ENCODE results near the gene POTEF.
"Not testable (repeated sequence)": the region's sequence is repeated elsewhere in the genome, so short reads cannot be mapped to it uniquely, and the experiment has no call there.

Gene POTEF

DNA sequence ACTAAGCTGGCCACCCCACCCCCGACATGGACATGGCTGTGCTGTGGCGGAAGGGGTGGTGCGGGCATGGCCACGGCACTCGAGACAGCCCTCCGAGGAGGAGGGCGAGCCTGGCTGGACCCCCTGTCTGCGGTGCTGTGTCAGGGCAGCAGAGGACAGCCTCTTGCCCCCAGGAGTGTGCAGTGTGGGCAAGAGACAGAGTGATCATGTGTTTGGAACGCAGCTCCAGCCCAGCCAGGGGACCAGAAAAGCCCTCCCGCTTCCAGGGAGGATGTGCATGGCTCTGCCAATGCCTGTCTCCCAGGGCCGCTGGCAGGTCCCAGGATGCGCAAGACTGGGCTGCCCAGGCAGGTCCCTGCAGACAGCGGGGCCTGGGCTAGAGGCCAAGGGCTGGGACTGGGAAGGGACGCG is 9.8 kb upstream of the POTEF start:
- H3K4me3 ChIP-seq (replicated peaks; ENCODE audit: low read depth, low read length); DNase-seq (ENCODE audit: extremely low read depth, low read depth): not testable (repeated sequence)

- DNase-seq (ENCODE audit: extremely low read depth, low read depth); H3K4me3 ChIP-seq (replicated peaks; ENCODE audit: low read depth, low read length): not testable (repeated sequence)
Observed at GRCh38 chr2:130138326-130138725, 9.3 kb upstream of the POTEF start.

DNA sequence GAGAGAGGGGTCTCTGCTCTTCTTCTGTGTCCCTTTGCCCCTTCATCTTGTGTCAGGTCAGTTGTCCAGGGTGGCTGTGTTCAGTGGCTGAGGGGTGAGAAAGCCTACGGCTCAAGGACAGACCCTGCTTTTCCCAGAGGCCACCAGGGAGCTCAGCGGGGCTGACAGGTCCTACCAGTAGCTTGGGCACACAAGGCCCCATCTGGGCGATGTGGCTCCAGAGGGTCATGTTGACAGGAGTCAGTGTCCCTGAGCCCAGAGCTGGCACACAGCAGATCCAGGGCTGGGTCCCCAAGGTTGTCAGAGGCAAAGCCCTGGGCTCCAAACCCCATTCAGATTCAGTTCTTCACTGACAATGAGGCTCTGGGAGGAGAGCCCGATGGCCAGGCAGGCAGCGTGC is 8.1 kb upstream of the POTEF start:
- H3K4me3 ChIP-seq (replicated peaks; ENCODE audit: low read depth, low read length); DNase-seq (ENCODE audit: extremely low read depth, low read depth): not testable (repeated sequence)

DNA sequence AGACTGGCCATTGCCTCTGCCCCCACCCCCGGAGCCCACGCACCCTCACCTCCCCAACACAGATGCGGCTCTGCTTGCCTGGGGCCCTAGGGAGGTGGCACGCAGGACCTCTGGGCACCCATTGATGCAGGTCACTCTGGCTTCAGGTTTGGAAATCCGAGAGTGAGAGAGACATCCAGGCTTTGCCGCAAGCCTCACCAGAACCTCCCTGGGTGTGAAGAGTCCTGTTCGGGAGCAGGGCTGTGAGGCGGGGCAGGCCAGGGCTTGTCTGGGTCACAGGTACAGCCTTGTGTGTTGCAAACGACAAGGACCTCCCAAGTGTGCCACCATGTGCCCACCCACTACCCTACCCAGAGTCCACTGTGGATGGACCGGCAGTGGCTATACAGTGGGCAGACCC is 7.5 kb upstream of the POTEF start:
- not testable (repeated sequence) for H3K4me3 ChIP-seq (replicated peaks; ENCODE audit: low read depth, low read length); DNase-seq (ENCODE audit: extremely low read depth, low read depth)

DNA sequence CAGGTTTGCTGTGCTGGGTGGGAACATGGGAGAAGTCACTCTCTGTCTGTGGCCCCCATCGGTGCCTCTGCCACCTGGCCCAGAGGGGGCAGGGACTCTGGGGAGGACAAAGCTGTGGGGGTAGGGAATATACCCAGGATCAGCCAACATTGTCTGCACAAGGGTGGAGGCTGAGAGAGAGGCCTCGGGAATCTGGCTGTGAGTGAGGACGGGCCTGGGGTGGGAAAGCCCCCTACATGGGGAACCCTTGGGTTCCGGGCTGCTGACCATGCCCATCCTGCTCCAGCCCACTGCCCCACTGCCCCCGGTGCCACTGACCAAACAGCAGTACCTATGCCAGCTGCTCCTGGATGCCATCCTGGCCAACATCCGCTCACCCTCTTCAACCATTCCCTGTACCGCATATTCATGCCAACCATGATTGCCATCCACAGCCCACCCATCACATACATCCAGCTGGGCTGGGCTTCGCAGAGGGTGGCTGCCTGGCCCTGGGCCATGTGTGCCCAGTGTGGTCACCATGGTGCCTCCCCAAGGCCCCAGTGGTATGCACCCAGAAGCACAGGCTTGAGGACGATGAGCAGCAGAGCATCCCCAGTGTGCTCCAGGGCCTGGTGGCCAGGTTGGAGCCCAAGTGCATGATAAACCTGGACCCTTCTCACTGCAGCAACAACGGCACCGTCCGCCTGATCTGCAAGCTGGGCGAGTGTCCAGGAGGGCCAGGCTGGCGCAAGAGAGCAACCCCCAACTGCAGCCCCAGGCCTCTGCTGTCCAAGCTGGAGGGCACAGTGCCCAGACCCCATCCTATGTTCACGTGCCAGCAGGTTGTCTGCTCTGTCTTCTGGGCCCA is 6.9 kb upstream of the POTEF start:
- TF ChIP-seq, protein P1, sequence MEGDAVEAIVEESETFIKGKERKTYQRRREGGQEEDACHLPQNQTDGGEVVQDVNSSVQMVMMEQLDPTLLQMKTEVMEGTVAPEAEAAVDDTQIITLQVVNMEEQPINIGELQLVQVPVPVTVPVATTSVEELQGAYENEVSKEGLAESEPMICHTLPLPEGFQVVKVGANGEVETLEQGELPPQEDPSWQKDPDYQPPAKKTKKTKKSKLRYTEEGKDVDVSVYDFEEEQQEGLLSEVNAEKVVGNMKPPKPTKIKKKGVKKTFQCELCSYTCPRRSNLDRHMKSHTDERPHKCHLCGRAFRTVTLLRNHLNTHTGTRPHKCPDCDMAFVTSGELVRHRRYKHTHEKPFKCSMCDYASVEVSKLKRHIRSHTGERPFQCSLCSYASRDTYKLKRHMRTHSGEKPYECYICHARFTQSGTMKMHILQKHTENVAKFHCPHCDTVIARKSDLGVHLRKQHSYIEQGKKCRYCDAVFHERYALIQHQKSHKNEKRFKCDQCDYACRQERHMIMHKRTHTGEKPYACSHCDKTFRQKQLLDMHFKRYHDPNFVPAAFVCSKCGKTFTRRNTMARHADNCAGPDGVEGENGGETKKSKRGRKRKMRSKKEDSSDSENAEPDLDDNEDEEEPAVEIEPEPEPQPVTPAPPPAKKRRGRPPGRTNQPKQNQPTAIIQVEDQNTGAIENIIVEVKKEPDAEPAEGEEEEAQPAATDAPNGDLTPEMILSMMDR (IDR thresholded peaks at IDR 0.05; ENCODE audit: low read depth, low read length, missing control alignments), result no peak
- DNase-seq (ENCODE audit: extremely low read depth, low read depth), result no peak
- H3K4me3 ChIP-seq (replicated peaks; ENCODE audit: low read depth, low read length), result no peak overlapping the region

- H3K4me3 ChIP-seq (replicated peaks; ENCODE audit: low read depth, low read length); DNase-seq (ENCODE audit: extremely low read depth, low read depth): not testable (repeated sequence)
Observed at GRCh38 chr2:130128464-130128863, 558 bp downstream of the POTEF start.

- not testable (repeated sequence) for H3K4me3 ChIP-seq (replicated peaks; ENCODE audit: low read depth, low read length); DNase-seq (ENCODE audit: extremely low read depth, low read depth)
Observed at GRCh38 chr2:130127726-130128125, 1.3 kb downstream of the POTEF start.

DNA sequence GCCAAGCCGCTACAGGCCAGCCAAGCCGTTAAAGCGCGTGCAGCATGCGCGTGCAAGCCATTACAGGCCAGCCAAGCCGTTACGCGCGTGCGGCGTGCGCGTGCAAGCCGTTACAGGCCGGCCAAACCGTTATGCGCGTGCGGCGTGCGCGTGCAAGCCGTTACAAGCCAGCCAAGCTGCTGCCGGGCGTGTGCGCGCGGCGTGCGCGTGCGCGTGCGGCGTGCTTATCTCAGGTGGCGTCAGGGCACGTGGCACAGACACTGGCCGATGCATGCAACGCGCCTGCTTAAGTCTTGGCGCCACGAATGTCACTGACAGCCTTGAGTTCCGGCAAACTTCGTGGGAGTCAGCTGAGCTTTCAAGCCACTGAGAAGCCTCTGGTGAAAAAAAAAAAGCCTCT is 8.1 kb downstream of the POTEF start:
- H3K4me3 ChIP-seq (replicated peaks; ENCODE audit: low read depth, low read length); DNase-seq (ENCODE audit: extremely low read depth, low read depth): not testable (repeated sequence)

GRCh38 chr2:130102597-130103363 is 26.2 kb downstream of the POTEF start:
- not testable (repeated sequence) for H3K4me3 ChIP-seq (replicated peaks; ENCODE audit: low read depth, low read length); DNase-seq (ENCODE audit: extremely low read depth, low read depth)

- H3K4me3 ChIP-seq (replicated peaks; ENCODE audit: low read depth, low read length); DNase-seq (ENCODE audit: extremely low read depth, low read depth): not testable (repeated sequence)
Observed at GRCh38 chr2:130062645-130063044, 66.4 kb downstream of the POTEF start.

DNA sequence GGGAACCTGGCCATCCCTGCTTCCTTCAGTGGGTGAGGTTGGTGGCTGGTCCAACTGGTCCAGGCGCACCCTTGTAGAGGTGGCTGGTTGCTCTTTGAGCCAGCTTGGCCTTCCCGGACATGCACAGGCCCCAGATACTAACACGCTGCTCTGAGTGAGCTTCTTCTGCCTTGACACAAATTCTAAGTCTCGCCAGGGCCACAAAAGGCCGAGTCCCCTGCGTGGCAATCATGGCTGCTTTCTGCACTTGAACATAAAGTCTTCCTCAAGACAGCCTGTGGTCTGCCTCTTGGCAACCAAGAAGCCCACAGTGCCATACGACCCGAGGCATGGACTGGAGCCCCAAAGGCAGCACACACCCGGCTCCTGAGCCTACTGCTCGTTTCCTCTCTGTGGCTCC is 69.0 kb downstream of the POTEF start:
- H3K4me3 ChIP-seq (replicated peaks; ENCODE audit: low read depth, low read length); DNase-seq (ENCODE audit: extremely low read depth, low read depth): not testable (repeated sequence)

- DNase-seq (ENCODE audit: extremely low read depth, low read depth); H3K4me3 ChIP-seq (replicated peaks; ENCODE audit: low read depth, low read length): not testable (repeated sequence)
Observed at GRCh38 chr2:130056336-130056735, 72.7 kb downstream of the POTEF start.

DNA sequence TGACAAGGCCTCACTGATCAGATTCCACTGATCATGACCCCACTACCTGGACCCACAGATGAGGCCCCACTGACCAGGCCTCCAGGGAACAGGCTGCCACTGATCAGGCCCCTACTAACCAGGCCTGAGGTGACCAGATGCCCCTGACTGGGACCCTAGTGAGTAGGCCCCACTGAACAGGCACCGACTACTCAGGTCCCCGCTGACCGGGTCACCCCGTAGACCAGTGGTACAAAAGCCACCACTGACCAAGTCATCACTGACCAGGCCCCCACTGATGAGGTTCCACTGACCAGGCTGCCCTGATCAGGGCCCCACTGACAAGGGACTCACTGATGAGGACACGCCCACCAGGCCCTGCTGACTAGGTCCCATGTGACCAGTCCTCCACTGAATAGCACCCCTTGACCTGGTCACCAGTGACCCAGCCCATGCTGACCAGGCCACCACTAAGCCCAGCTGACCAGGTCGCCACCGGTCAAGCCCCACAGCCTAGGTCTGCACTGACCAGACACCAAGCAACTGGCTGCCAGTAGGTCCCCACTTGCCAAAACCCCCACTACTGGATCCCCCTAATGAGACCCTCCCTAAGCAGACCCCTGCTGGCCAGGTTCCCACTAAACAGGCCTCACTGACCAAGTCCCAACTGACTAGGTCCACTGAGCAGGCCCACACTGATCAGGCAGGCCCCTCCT is 75.7 kb downstream of the POTEF start:
- DNase-seq (ENCODE audit: extremely low read depth, low read depth); H3K4me3 ChIP-seq (replicated peaks; ENCODE audit: low read depth, low read length): not testable (repeated sequence)

GRCh38 chr2:130052376-130052775 is 76.6 kb downstream of the POTEF start:
- H3K4me3 ChIP-seq (replicated peaks; ENCODE audit: low read depth, low read length); DNase-seq (ENCODE audit: extremely low read depth, low read depth): not testable (repeated sequence)

- not testable (repeated sequence) for H3K4me3 ChIP-seq (replicated peaks; ENCODE audit: low read depth, low read length); DNase-seq (ENCODE audit: extremely low read depth, low read depth)
Observed at GRCh38 chr2:130048422-130048821, 80.6 kb downstream of the POTEF start.

GRCh38 chr2:130038265-130038603 is 90.8 kb downstream of the POTEF start:
- not testable (repeated sequence) for H3K4me3 ChIP-seq (replicated peaks; ENCODE audit: low read depth, low read length); DNase-seq (ENCODE audit: extremely low read depth, low read depth)

GRCh38 chr2:130025931-130026330 is 103.1 kb downstream of the POTEF start:
- DNase-seq (ENCODE audit: extremely low read depth, low read depth), result not testable (repeated sequence)

More at GRCh38 chr2:130025931-130026330, 103.1 kb downstream of the POTEF start:
- H3K4me3 ChIP-seq (replicated peaks; ENCODE audit: low read depth, low read length), result not testable (repeated sequence)
